Activated T-cell treated with anti-CD3 and anti-CD28 coated beads, Interleukin-2, amount 50 U/mL, for 72 hours (primary cell): Measurements from ENCODE around the gene LGALS3. TPM values are rescaled to one million over a fixed set of nuclear protein-coding genes. Genes with fewer than 3 reads are reported as not detected.
"Not testable (repeated sequence)": the region's sequence is repeated elsewhere in the genome, so short reads cannot be mapped to it uniquely, and the experiment has no call there.

Experiments
- ATAC-seq, 2 donors: fragments of 150-1000 bp; cut with Tn5 transposase; replicated peaks in 1 of 2; 2 replicates each; pipeline ENCODE4 v1.10.0; 2021; ENCODE audit warnings: moderate library complexity in 2 of 2, mild to moderate bottlenecking in 1 of 2
- DNase-seq, 2 donors: peaks; one replicate each; pipeline ENCODE4 v3.0.0; 2021 to 2022; ENCODE audit warnings: mixed read lengths in 1 of 2
- H3K27ac Mint-ChIP-seq: one replicate; pipeline ENCODE4 v1.8.0; 2022; ENCODE audit warnings: mild to moderate bottlenecking, moderate library complexity, mixed read lengths
- H3K27me3 Mint-ChIP-seq: one replicate; pipeline ENCODE4 v1.8.0; 2022; ENCODE audit warnings: low read depth, mixed read lengths
- H3K36me3 Mint-ChIP-seq, 2 donors: one replicate each; pipeline ENCODE4 v1.8.0; 2022; ENCODE audit warnings: mixed read lengths in 2 of 2, mild to moderate bottlenecking in 1 of 2; ENCODE audit not compliant: insufficient read depth in 2 of 2
- H3K4me1 Mint-ChIP-seq: one replicate; pipeline ENCODE4 v1.8.0; 2022; ENCODE audit warnings: low read depth, mixed read lengths
- H3K4me3 Mint-ChIP-seq, 2 donors: one replicate each; pipeline ENCODE4 v1.8.0; 2022; ENCODE audit warnings: mild to moderate bottlenecking in 2 of 2, mixed read lengths in 2 of 2, moderate library complexity in 2 of 2
- H3K9me3 Mint-ChIP-seq, 2 donors: one replicate each; pipeline ENCODE4 v1.8.0; 2022; ENCODE audit warnings: mixed read lengths in 2 of 2
- total RNA-seq, 2 donors: library from RNA; stranded (reverse); gene quantifications; one replicate each; pipeline ENCODE4 v1.2.3, GENCODE V29; 2022

LGALS3 gene
- total RNA-seq, result 10 to 100 TPM; 13.9 to 22.3 TPM

DNA sequence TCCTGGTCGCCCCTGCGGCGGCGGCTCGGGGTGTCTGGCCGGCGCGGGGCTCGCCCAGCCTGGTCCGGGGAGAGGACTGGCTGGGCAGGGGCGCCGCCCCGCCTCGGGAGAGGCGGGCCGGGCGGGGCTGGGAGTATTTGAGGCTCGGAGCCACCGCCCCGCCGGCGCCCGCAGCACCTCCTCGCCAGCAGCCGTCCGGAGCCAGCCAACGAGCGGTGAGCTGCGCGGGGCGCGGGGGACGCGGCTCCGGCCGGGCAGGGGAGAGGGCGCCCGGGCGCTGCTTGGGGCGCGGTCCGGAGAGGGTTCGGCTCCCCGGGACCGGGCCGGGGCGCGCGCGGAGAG, at the start of gene LGALS3:
Gene LGALS3 (plus strand): TSS at position 167 of the 342 bp plus-strand sequence. CDS start 8,122 bp downstream, outside the sequence.
- peaks cover 42% of the 10 kb centered on the region for H3K27me3 Mint-ChIP-seq
- H3K4me3 Mint-ChIP-seq, result peak within 1 kb of the TSS; percentile 81 to 87
- H3K36me3 Mint-ChIP-seq, result no peaks in the 10 kb centered on the region
- DNase-seq (peak; percentile 50 to 58), ATAC-seq (peak; percentile 72 to 77)
- peaks cover 14% of the 10 kb centered on the region for H3K4me1 Mint-ChIP-seq
- no peaks in the 10 kb centered on the region for H3K9me3 Mint-ChIP-seq
- H3K27ac Mint-ChIP-seq, result peak within 1 kb of the TSS; percentile 83

DNA sequence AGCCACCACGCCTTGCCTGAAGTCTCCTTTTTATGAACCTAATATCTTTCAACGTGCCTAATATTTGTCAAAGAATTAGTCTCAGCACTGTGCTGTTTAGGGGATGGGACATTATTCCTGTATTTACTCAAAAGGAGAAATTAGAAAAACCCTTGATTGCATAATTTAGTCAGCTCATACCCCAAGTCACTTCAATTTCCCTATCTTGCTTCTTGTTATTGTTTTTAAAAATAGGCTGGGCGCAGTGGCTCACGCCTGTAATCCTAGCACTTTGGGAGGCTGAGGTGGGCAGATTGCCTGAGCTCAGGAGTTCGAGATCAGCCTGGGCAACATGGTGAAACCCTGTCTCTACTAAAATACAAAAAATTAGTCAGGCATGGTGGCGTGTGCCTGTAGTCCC, 49.1 kb upstream of the LGALS3 start:
- not testable (repeated sequence) for H3K4me1 Mint-ChIP-seq, DNase-seq, H3K27me3 Mint-ChIP-seq, H3K4me3 Mint-ChIP-seq, H3K36me3 Mint-ChIP-seq, H3K9me3 Mint-ChIP-seq, H3K27ac Mint-ChIP-seq, ATAC-seq

DNA sequence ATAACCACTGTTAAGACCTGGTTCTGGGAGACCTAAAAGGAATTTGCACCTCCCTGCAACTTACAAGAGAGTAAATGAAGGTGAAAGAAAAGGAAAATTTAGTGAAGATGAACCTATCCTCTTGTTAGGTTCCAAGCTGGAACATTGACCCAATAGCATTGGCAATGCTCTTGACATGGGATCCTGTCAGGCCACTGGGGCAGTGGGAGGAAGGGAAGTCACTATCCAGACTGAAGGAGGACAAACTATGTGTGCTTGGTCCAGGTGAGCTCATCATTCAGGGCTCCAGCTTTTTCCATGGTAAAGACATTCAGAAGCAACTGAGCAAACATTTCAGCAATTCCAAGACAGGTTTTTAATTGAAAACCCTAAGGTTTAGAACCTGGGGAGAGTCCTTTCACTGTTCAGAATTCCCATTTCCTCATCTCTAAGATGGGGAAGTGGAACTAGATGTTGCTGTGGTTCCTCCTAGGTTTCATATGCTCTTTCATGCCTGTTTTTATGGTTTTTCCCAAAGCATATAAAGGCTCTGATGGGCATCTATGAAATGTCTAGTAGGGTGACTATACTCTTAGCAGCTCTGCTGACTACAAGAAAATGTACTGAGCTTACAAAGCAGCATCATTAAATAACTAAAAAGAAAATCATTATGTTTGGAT, 44.5 kb upstream of the LGALS3 start:
- Mint-ChIP-seq H3K4me3 (no peak overlapping the region), H3K27ac (no peak overlapping the region), H3K4me1 (no peaks in the 10 kb centered on the region), H3K36me3 (no peaks in the 10 kb centered on the region), H3K27me3 (no peaks in the 10 kb centered on the region), H3K9me3 (no peaks in the 10 kb centered on the region)
- DNase-seq, result no peak
- ATAC-seq, result no peak

DNA sequence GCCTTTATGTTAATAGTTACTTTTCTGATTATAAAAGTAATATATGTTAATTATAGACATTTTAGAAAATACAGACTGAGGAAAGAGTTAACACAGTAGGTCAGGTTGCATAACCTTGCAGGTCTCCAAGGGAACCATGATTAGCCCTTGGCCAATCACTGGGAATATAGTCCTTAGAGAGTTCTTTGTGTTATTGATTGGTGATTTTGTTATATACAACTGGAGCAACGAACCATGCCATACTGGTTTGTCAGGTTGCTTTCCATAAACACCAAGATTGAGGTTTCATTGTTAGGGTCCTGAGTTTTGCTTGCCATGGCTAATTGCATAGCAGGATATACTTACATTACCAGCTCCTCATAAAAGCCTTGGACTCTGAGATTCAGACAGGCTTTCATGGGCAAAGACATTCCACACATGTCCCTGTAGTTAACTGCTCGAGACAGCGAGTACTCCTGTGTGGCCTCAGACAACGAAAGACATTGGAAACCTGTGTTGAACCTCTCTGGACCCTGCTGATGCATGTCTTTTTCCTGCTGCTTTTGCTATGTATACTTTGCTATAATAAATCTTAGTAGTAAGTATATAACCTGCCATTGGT, 43.9 kb upstream of the LGALS3 start:
- no peaks in the 10 kb centered on the region for H3K9me3 Mint-ChIP-seq

DNA sequence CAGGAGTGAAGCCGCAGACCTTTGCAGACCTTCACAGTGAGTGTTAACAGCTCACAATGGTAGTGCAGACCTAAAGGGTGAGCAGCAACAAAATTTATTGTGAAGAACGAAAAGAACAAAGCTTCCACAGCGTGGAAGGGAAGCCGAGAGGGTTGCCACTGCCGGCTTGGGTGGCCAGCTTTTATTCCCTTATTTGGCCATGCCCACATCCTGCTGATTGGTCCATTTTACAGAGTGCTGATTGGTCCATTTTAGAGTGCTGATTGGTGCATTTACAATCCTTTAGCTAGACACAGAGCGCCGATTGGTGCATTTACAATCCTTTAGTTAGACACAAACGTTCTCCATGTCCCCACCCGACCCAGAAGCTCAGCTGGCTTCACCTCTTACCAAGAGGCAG, 42.1 kb upstream of the LGALS3 start:
- H3K36me3 Mint-ChIP-seq, result no peaks in the 10 kb centered on the region
- no peaks in the 10 kb centered on the region for H3K9me3 Mint-ChIP-seq
- no peak overlapping the region for H3K4me3 Mint-ChIP-seq
- DNase-seq (no peak), ATAC-seq (no peak)
- H3K27me3 Mint-ChIP-seq, result no peaks in the 10 kb centered on the region
- no peaks in the 10 kb centered on the region for H3K4me1 Mint-ChIP-seq
- no peak overlapping the region for H3K27ac Mint-ChIP-seq

More for the DNA sequence above, 43.9 kb upstream of the LGALS3 start:
- no peaks in the 10 kb centered on the region for H3K36me3 Mint-ChIP-seq
- DNase-seq (no peak), ATAC-seq (no peak)
- H3K27ac Mint-ChIP-seq, result no peak overlapping the region
- no peaks in the 10 kb centered on the region for H3K27me3 Mint-ChIP-seq
- no peaks in the 10 kb centered on the region for H3K4me1 Mint-ChIP-seq
- no peak overlapping the region for H3K4me3 Mint-ChIP-seq

DNA sequence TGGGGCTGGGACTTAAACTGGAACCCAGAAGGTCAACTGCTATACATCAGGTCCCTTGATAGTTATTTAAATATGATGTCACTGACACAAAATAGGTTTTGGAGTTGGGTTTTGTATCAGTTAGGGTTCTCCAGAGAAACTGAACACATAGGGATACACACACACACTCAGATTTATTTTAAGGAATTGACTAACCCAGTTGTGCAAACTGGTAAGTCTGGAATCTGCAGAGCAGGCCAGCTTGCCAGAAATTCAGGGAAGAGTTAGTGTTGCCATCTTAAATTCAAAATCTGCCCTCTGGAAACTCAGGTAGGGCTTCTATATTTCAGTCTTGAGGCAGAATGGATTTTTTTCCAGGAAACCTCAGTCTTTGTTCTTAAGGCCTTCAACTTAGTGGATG, 40.7 kb upstream of the LGALS3 start:
- DNase-seq, result no peak
- H3K4me1 Mint-ChIP-seq, result no peaks in the 10 kb centered on the region
- no peak for ATAC-seq
- no peak overlapping the region for H3K27ac Mint-ChIP-seq
- H3K36me3 Mint-ChIP-seq, result no peaks in the 10 kb centered on the region
- no peak overlapping the region for H3K4me3 Mint-ChIP-seq
- no peaks in the 10 kb centered on the region for H3K27me3 Mint-ChIP-seq
- H3K9me3 Mint-ChIP-seq, result no peaks in the 10 kb centered on the region

DNA sequence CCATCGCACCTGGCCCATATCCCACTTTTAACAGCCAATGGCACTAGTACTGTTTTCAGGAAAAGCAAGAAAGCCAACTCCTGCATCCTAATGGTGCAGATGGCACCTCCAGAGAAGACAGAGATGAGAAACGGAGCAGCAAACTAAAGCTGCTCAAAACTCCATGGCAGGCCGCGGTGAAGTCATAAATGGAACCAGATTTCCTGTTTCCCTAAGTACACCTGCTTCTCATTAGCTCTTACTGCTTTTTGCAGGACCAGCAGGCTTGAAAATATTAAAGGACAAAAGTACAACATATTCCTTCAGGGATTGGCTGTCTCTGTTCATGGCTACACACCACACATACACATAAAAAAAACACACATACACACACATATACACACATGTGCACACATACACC, 36.7 kb upstream of the LGALS3 start:
- no peak for ATAC-seq
- no peak for DNase-seq
- Mint-ChIP-seq H3K27me3 (no peaks in the 10 kb centered on the region), H3K27ac (no peak overlapping the region), H3K4me3 (no peak overlapping the region), H3K9me3 (no peaks in the 10 kb centered on the region), H3K4me1 (peaks cover 6% of the 10 kb centered on the region), H3K36me3 (no peaks in the 10 kb centered on the region)

DNA sequence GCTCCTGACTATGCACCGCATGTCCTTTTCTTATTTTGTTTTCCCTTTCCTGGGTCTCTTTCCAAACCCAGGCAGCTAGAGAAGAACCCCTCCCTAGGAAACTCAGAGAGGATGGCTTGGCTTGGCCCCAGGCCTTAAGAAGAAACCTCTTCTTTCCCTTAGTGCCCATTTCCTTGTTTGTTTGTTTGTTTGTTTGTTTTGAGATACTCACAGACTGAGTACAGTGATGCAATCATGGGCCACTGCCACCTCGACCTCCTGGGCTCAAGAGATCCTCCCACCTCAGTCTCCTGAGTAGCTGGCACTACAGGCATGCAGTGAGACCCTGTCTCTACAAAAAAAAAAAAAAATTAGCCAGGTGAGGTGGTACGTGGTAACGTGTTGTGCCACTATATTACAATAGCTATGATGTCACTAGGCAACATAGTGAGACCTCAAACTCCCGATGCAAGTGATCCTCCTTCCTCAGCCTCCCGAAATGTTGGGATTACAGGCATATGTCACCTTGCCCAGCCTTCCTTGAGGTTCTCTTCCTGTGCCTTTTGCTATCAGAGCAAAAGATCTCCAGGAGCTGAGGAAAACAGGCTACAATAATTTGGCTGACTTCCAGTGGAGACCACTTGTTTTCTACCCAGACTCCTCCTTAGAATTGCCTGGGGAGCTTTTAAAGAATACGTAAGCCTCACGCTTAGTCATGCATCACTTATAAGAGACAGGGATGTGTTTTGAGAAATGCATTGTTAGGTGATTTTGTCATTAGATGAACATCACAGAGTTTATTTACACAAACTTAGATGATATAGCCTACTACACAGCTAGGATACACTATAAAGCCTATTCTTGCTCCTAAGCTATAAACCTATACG, 34.5 kb upstream of the LGALS3 start:
- DNase-seq (no peak), ATAC-seq (no peak)
- H3K27me3 Mint-ChIP-seq, result no peaks in the 10 kb centered on the region
- H3K9me3 Mint-ChIP-seq, result no peaks in the 10 kb centered on the region
- peaks cover 25% of the 10 kb centered on the region for H3K4me1 Mint-ChIP-seq
- peaks cover 0 to 1% of the 10 kb centered on the region in 2 donors for H3K36me3 Mint-ChIP-seq
- no peak overlapping the region for H3K27ac Mint-ChIP-seq
- no peak overlapping the region for H3K4me3 Mint-ChIP-seq

DNA sequence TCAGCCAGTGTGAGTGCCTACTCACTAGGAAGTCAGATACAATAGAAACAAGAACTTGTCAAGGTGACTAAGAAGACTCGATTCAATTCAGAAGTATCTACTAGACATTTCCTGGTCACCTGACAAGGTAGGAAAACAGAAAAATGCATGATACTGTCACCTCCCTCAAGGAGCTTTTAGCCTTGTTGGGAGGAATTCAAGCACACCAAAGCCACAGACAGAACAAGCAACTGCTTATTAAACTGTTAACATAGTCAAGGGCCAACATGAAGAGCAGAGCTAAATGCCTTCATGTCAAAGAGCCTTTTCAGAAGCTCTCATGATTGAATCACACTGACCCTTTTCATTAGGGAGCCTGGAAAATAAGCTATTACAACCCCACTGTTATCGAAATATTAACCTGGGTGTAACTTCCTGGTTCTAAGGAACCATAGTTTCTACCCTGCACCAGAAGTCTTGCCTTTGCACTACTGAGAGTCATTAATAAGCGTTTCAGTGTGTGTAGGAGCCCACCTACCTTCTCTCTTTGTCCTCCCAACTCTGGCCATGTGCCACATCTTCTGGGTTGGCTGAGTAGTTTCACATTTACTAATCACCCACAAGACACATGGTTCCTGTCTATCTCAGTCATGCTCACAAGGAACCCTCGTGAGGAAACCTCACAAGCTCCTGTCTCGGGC, 31.0 kb upstream of the LGALS3 start:
- Mint-ChIP-seq H3K27me3 (no peaks in the 10 kb centered on the region), H3K4me1 (peaks cover 43% of the 10 kb centered on the region), H3K4me3 (peak overlapping the region; percentile 51 to 59), H3K9me3 (no peaks in the 10 kb centered on the region), H3K27ac (peak overlapping the region; percentile 49), H3K36me3 (peaks cover 0 to 1% of the 10 kb centered on the region in 2 donors)
- DNase-seq (peak; percentile 78 to 81), ATAC-seq (peak; percentile 78 to 80)

DNA sequence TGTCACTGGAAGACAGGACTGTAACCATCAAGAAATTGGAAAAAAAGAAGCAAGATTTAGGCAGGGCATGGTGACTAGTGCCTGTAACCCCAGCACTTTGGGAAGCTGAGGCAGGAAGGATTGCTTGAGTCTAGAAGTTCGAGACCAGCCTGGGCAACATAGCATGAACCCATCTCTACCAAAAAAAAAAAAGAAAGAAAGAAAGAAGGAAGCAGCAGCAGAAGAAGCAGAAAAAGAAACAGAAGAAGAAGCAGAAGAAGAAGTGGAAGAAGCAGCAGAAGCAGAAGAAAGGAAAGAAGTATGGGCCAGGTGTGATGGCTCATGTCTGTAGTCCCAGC, 30.5 kb upstream of the LGALS3 start:
- no peak for ATAC-seq
- Mint-ChIP-seq H3K4me3 (peak overlapping the region; percentile 51 to 59), H3K4me1 (peaks cover 48% of the 10 kb centered on the region), H3K9me3 (no peaks in the 10 kb centered on the region), H3K36me3 (peaks cover 0 to 1% of the 10 kb centered on the region in 2 donors), H3K27me3 (no peaks in the 10 kb centered on the region), H3K27ac (peak overlapping the region; percentile 49)
- DNase-seq, result no peak

DNA sequence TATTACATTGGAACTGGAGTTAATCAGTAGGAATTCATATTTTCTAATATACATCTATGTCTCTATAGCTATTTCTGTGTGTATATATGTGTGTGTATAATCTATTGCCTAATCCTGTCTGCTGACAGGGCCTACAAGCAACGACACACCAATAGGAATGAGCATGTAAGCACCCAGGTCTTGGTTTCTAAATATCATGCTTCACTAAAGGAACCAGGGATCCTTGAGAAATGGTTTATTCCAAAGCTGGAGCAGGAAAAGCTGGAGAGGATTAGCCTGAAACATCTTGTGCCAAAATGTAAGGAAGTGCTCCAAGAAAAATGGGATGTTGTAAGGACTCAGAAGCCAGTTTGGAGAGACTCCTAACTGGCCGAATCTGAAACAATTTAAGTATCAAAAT, 29.3 kb upstream of the LGALS3 start:
- Mint-ChIP-seq H3K4me3 (no peak overlapping the region), H3K4me1 (peaks cover 56% of the 10 kb centered on the region), H3K27me3 (no peaks in the 10 kb centered on the region), H3K9me3 (no peaks in the 10 kb centered on the region), H3K27ac (no peak overlapping the region), H3K36me3 (peaks cover 5 to 6% of the 10 kb centered on the region in 2 donors)
- DNase-seq (no peak), ATAC-seq (no peak)

DNA sequence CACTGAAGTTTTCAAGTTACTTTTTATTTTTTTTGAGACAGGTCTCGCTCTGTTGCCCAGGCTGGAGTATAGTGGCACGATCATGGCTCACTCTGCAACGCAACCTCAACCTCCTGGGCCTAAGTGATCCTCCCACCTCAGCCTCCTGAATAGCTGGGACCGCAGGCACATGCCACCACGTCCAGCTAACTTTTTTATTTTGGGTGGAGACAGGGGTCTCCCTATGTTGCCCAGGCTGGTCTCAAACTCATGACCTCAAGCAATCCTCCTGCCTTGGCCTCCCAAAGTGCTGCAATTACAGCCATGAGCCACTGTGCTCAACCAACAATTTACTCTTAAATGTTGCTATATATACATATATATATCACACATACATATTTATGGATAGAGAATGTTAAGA, 27.4 kb upstream of the LGALS3 start:
- H3K27me3 Mint-ChIP-seq, result no peaks in the 10 kb centered on the region
- peak overlapping the region in 1 of 2 donors; percentile 98 for H3K4me3 Mint-ChIP-seq
- ATAC-seq (no peak), DNase-seq (no peak)
- no peaks in the 10 kb centered on the region for H3K9me3 Mint-ChIP-seq
- no peak overlapping the region for H3K27ac Mint-ChIP-seq
- peaks cover 56% of the 10 kb centered on the region for H3K4me1 Mint-ChIP-seq
- H3K36me3 Mint-ChIP-seq, result peaks cover 6 to 8% of the 10 kb centered on the region in 2 donors

DNA sequence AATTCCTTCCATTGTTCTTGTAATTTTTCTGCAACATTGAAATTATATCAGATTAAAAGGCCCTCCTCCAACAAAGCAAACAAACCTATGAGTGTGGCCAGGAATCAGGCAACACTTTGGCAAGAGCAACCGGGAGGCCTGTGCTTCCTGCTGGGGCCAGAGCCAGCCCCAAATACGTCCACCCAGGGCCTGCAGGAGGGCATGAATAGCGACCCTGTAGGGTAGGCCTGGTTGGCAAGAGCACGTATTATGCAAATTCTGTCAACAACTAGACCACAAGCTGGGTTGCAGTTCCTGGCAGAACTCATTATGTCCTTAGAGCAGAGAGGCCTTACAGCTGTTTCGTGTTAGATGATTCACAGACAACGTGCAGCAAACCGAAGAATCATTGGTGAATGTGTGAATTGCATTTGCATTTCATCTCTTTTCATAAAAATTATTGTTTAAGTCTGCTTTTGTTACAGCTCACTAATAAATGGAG, 26.9 kb upstream of the LGALS3 start:
- Mint-ChIP-seq H3K9me3 (no peaks in the 10 kb centered on the region), H3K36me3 (peaks cover 6 to 8% of the 10 kb centered on the region in 2 donors), H3K27me3 (no peaks in the 10 kb centered on the region), H3K27ac (peak overlapping the region; percentile 95), H3K4me3 (peak overlapping the region; percentile 87 to 98), H3K4me1 (peaks cover 52% of the 10 kb centered on the region)
- peak; percentile 64 to 71 for DNase-seq
- ATAC-seq, result peak; percentile 73 to 74
